G401 (cell line): Measurements from ENCODE around the gene WNT5A. TPM values are rescaled to one million over a fixed set of nuclear protein-coding genes. Genes with fewer than 3 reads are reported as not detected.

Source experiments
- DNase-seq: peaks from one replicate; pipeline ENCODE4 v3.0.0-alpha.2; 2015; ENCODE audit warnings: low spot score
- in situ Hi-C: cut with HindIII; loops from 2 replicates; pipeline ENCODE4 v1.10.0; 2016; ENCODE audit warnings: low sequenced_read_pairs, mixed read lengths
- total RNA-seq: library from RNA; depleted of rRNA; stranded (reverse); fragments of >200 nt; shearing (Covaris generic); gene quantifications from 2 replicates; pipeline ENCODE4 v1.2.3, GENCODE V29; 2014

The WNT5A gene
- total RNA-seq, 1 experiment from 2014 or later, result 16.4 TPM

GRCh38 chr3:55423782-55424181, 63.3 kb downstream of the WNT5A start:
- no peak for DNase-seq
- in situ Hi-C loops, result no loop called here

- DNase-seq, result no peak
- in situ Hi-C loops, result no loop called here
Observed at GRCh38 chr3:55417211-55417610, 69.9 kb downstream of the WNT5A start.

GRCh38 chr3:55416331-55416821, 70.7 kb downstream of the WNT5A start:
- in situ Hi-C loops, result no loop called here
- no peak for DNase-seq
